ENCODE results near the gene HECW1.

- TF ChIP-seq CTCF (IDR thresholded peaks at IDR 0.05; ENCODE audit: low read depth, low read length, missing input control) = no peak
- TF ChIP-seq RAD21 (IDR thresholded peaks at IDR 0.05) = no peak
Measured at GRCh38 chr7:43142703-43143102, 30.3 kb downstream of the HECW1 start.
